HEK293 (cell line): ENCODE results near the gene R3HDM2.
A peak's percentile ranks its signal among the peaks of the same experiment; 100 is the strongest.

ENCODE experiments used
- CTCF ChIA-PET: fragments of 350-600 bp; formaldehyde crosslinking; extraction: SDS; loops from one replicate; lab custom pipeline; 2021; ENCODE audit warnings: antibody characterized with exemption; lab: Yijun Ruan, JAX
- POLR2A ChIA-PET: fragments of 300-600 bp; formaldehyde crosslinking; extraction: SDS; loops from one replicate; lab custom pipeline; 2020; ENCODE audit warnings: antibody characterized with exemption, inconsistent platforms; lab: Yijun Ruan, JAX
- H3K27ac ChIP-seq: fragments of 200-500 bp; sonication (Bioruptor generic); 2 replicates; pipeline ENCODE4 v1.5.1; 2014; ENCODE audit warnings: low read depth, low read length, control low read depth, inconsistent platforms; ENCODE audit errors: extremely low read depth
- H3K36me3 ChIP-seq, 2 experiments: fragments of 200-500 bp in 1 of 2; sonication (Bioruptor generic) in 1 of 2; 1 replicate in 1 of 2; 2 replicates in 1 of 2; pipeline ENCODE4 v1.5.1; 2014 to 2017; ENCODE audit warnings: inconsistent platforms in 2 of 2, low read length in 2 of 2; ENCODE audit not compliant: control insufficient read depth in 2 of 2, insufficient read depth in 1 of 2
- H3K4me1 ChIP-seq: fragments of 200-500 bp; sonication (Bioruptor generic); 2 replicates; pipeline ENCODE4 v1.5.1; 2014; ENCODE audit warnings: mild to moderate bottlenecking, low read length, inconsistent platforms; ENCODE audit not compliant: control insufficient read depth, insufficient read depth
- H3K4me3 ChIP-seq: 2 replicates; pipeline ENCODE4 v1.5.1; 2011; ENCODE audit warnings: low read depth, mild to moderate bottlenecking, control low read depth, low read length, moderate library complexity
- H3K9me3 ChIP-seq: fragments of 200-500 bp; sonication (Bioruptor generic); 2 replicates; pipeline ENCODE4 v1.5.1; 2014; ENCODE audit warnings: low read depth, low read length, inconsistent platforms; ENCODE audit not compliant: control insufficient read depth, insufficient read depth
- GFI1B ChIP-seq: fragments of 450-650 bp; formaldehyde crosslinking; IDR thresholded peaks from 2 replicates; pipeline ENCODE4 v1.5.1; 2016; ENCODE audit warnings: missing biosample characterization, missing genetic modification characterization
- INSM2 ChIP-seq: fragments of 450-650 bp; formaldehyde crosslinking; IDR thresholded peaks from 2 replicates; pipeline ENCODE4 v1.5.1; 2016; ENCODE audit warnings: missing biosample characterization, missing genetic modification characterization
- KLF10 ChIP-seq: fragments of 450-650 bp; IDR thresholded peaks from 2 replicates; pipeline ENCODE4 v1.5.1; 2018; ENCODE audit warnings: missing biosample characterization, mild to moderate bottlenecking, missing genetic modification characterization
- KLF9 ChIP-seq: fragments of 450-650 bp; formaldehyde crosslinking; IDR thresholded peaks from 2 replicates; pipeline ENCODE4 v1.5.1; 2016; ENCODE audit warnings: missing biosample characterization, missing genetic modification characterization, low read depth
- SETDB1 ChIP-seq: IDR thresholded peaks from one replicate; pipeline ENCODE4 v1.6.1; 2017; ENCODE audit warnings: mild to moderate bottlenecking, low read length, moderate library complexity, mixed read lengths; ENCODE audit not compliant: insufficient read length
- YY1 ChIP-seq: fragments of 450-650 bp; formaldehyde crosslinking; IDR thresholded peaks from 2 replicates; pipeline ENCODE4 v1.5.1; 2018; ENCODE audit warnings: missing biosample characterization, missing genetic modification characterization
- ZBTB1 ChIP-seq: fragments of 450-650 bp; formaldehyde crosslinking; IDR thresholded peaks from 2 replicates; pipeline ENCODE4 v1.5.1; 2016; ENCODE audit warnings: missing biosample characterization, missing genetic modification characterization
- ZNF23 ChIP-seq: fragments of 450-650 bp; formaldehyde crosslinking; IDR thresholded peaks from 2 replicates; pipeline ENCODE4 v1.5.1; 2016; ENCODE audit warnings: missing biosample characterization, missing genetic modification characterization, borderline replicate concordance
- ZNF324 ChIP-seq: fragments of 450-650 bp; formaldehyde crosslinking; IDR thresholded peaks from 2 replicates; pipeline ENCODE4 v1.5.1; 2016; ENCODE audit warnings: missing biosample characterization, missing genetic modification characterization
- ZNF354C ChIP-seq: fragments of 450-650 bp; formaldehyde crosslinking; IDR thresholded peaks from 2 replicates; pipeline ENCODE4 v1.5.1; 2016; ENCODE audit warnings: missing biosample characterization, missing genetic modification characterization, low read depth, borderline replicate concordance
- ZNF404 ChIP-seq: fragments of 450-650 bp; formaldehyde crosslinking; IDR thresholded peaks from 2 replicates; pipeline ENCODE4 v1.5.1; 2017; ENCODE audit warnings: missing biosample characterization, missing genetic modification characterization
- ZNF423 ChIP-seq: fragments of 450-650 bp; formaldehyde crosslinking; IDR thresholded peaks from 2 replicates; pipeline ENCODE4 v1.5.1; 2016; ENCODE audit warnings: missing biosample characterization, missing genetic modification characterization
- ZNF48 ChIP-seq: fragments of 450-650 bp; formaldehyde crosslinking; IDR thresholded peaks from 2 replicates; pipeline ENCODE4 v1.5.1; 2016; ENCODE audit warnings: missing biosample characterization, missing genetic modification characterization
- ZNF501 ChIP-seq: fragments of 450-650 bp; formaldehyde crosslinking; IDR thresholded peaks from 2 replicates; pipeline ENCODE4 v1.5.1; 2016; ENCODE audit warnings: missing biosample characterization, missing genetic modification characterization
- ZNF514 ChIP-seq: fragments of 450-650 bp; formaldehyde crosslinking; IDR thresholded peaks from 2 replicates; pipeline ENCODE4 v1.5.1; 2016; ENCODE audit warnings: missing biosample characterization, missing genetic modification characterization
- ZNF518A ChIP-seq: fragments of 450-650 bp; formaldehyde crosslinking; conservative IDR thresholded peaks from 2 replicates; pipeline ENCODE4 v1.5.1; 2016; ENCODE audit warnings: low read depth, missing biosample characterization, missing genetic modification characterization
- ZNF529 ChIP-seq: fragments of 450-650 bp; formaldehyde crosslinking; IDR thresholded peaks from 2 replicates; pipeline ENCODE4 v1.5.1; 2017; ENCODE audit warnings: missing genetic modification characterization, missing biosample characterization; ENCODE audit not compliant: insufficient replicate concordance
- ZNF549 ChIP-seq: fragments of 450-650 bp; IDR thresholded peaks from 2 replicates; pipeline ENCODE4 v1.5.1; 2018; ENCODE audit warnings: missing biosample characterization, missing genetic modification characterization, mild to moderate bottlenecking, inconsistent platforms, moderate library complexity
- ZNF654 ChIP-seq: fragments of 450-650 bp; formaldehyde crosslinking; IDR thresholded peaks from 2 replicates; pipeline ENCODE4 v1.5.1; 2016; ENCODE audit warnings: low read depth, missing biosample characterization, missing genetic modification characterization
- ZNF837 ChIP-seq: fragments of 450-650 bp; formaldehyde crosslinking; IDR thresholded peaks from 2 replicates; pipeline ENCODE4 v1.5.1; 2016; ENCODE audit warnings: missing biosample characterization, missing genetic modification characterization
- TF ChIP-seq, protein P1 (sequence below): fragments of 450-650 bp; formaldehyde crosslinking; IDR thresholded peaks from 2 replicates; pipeline ENCODE4 v1.5.1; 2017; ENCODE audit warnings: missing biosample characterization, missing genetic modification characterization
- TF ChIP-seq, protein P2 (sequence below): fragments of 450-650 bp; formaldehyde crosslinking; IDR thresholded peaks from 2 replicates; pipeline ENCODE4 v1.5.1; 2016; ENCODE audit warnings: missing biosample characterization, missing genetic modification characterization
- TF ChIP-seq, protein P3 (sequence below): fragments of 450-650 bp; formaldehyde crosslinking; IDR thresholded peaks from 2 replicates; pipeline ENCODE4 v1.5.1; 2016; ENCODE audit warnings: missing biosample characterization, missing genetic modification characterization, low read depth

R3HDM2 gene

GRCh38 chr12:57355734-57356133, 75.1 kb downstream of the R3HDM2 start (continued):
- TF ChIP-seq, protein P1, sequence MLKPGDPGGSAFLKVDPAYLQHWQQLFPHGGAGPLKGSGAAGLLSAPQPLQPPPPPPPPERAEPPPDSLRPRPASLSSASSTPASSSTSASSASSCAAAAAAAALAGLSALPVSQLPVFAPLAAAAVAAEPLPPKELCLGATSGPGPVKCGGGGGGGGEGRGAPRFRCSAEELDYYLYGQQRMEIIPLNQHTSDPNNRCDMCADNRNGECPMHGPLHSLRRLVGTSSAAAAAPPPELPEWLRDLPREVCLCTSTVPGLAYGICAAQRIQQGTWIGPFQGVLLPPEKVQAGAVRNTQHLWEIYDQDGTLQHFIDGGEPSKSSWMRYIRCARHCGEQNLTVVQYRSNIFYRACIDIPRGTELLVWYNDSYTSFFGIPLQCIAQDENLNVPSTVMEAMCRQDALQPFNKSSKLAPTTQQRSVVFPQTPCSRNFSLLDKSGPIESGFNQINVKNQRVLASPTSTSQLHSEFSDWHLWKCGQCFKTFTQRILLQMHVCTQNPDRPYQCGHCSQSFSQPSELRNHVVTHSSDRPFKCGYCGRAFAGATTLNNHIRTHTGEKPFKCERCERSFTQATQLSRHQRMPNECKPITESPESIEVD (tag by site-specific recombination), result peak; percentile 64
- TF ChIP-seq, protein P2, sequence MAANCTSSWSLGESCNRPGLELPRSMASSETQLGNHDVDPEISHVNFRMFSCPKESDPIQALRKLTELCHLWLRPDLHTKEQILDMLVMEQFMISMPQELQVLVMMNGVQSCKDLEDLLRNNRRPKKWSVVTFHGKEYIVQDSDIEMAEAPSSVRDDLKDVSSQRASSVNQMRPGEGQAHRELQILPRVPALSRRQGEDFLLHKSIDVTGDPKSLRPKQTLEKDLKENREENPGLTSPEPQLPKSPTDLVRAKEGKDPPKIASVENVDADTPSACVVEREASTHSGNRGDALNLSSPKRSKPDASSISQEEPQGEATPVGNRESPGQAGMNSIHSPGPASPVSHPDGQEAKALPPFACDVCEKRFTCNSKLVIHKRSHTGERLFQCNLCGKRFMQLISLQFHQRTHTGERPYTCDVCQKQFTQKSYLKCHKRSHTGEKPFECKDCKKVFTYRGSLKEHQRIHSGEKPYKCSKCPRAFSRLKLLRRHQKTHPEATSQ, result no peak
- TF ChIP-seq, all 188 proteins: peak for 1

DNA sequence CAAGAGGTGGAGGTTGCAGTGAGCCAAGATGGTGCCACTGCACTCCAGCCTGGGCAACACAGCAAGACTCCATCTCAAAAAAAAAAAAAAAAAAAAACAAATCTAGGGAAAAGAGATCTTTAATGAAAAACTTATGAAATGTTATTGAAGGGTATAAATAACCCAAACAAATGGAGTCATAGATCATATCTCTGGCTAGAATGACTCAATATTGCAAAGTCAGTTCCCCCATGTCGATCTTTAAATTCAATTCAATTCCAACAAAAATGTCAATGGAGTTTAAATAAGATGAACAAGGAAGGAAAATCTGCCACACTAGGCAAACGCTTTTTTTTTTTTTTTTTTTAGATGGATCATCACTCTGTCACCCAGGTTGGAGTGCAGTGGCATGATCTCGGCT, 78.7 kb downstream of the R3HDM2 start:
- ChIA-PET POLR2A (no interaction called here), CTCF (interaction anchor here (1.0 kb wide), 1 partner anchor 44 kb away, joined by 3 read pairs; no protein-coding TSS in a partner anchor)
- peaks cover 5 to 6% of the 10 kb centered on the region in 2 experiments; a peak in 2 of 3 replicates for H3K36me3 ChIP-seq

GRCh38 chr12:57347284-57347683, 83.6 kb downstream of the R3HDM2 start:
- H3K9me3 ChIP-seq, result no peaks in the 10 kb centered on the region
- 0 out of 2 replicates have a peak, but pooled peaks cover 5% of the 10 kb centered on the region for H3K4me1 ChIP-seq
- peaks cover 5 to 9% of the 10 kb centered on the region in 2 experiments; a peak in 2 of 3 replicates for H3K36me3 ChIP-seq
- POLR2A ChIA-PET, result no interaction called here
- H3K4me3 ChIP-seq, result no peak overlapping the region
- no peak overlapping the region for H3K27ac ChIP-seq
- CTCF ChIA-PET, result no interaction called here
- no peak for TF ChIP-seq ZNF324 (tag by site-specific recombination)
- TF ChIP-seq ZNF404, result no peak
- TF ChIP-seq ZNF48 (tag by site-specific recombination), result no peak
- no peak for TF ChIP-seq ZNF23 (tag by site-specific recombination)
- TF ChIP-seq ZNF529 (tag by site-specific recombination), result no peak
- TF ChIP-seq SETDB1, result peak; percentile 37
- TF ChIP-seq KLF9, result no peak
- TF ChIP-seq ZNF423, result no peak
- TF ChIP-seq GFI1B, result no peak
- TF ChIP-seq ZNF518A (tag by site-specific recombination), result no peak
- no peak for TF ChIP-seq ZBTB1

More for the DNA sequence above, 78.7 kb downstream of the R3HDM2 start:
- no peak overlapping the region for H3K4me3 ChIP-seq
- no peak overlapping the region for H3K27ac ChIP-seq
- TF ChIP-seq KLF10 (tag by site-specific recombination) (no peak), ZNF549 (tag by site-specific recombination) (no peak), GFI1B (no peak), INSM2 (tag by site-specific recombination) (no peak), ZNF501 (tag by site-specific recombination) (no peak), ZNF837 (tag by site-specific recombination) (no peak), ZNF514 (tag by site-specific recombination) (no peak), ZNF654 (no peak), ZNF354C (tag by site-specific recombination) (no peak), YY1 (tag by site-specific recombination) (no peak)
- TF ChIP-seq, protein P3, sequence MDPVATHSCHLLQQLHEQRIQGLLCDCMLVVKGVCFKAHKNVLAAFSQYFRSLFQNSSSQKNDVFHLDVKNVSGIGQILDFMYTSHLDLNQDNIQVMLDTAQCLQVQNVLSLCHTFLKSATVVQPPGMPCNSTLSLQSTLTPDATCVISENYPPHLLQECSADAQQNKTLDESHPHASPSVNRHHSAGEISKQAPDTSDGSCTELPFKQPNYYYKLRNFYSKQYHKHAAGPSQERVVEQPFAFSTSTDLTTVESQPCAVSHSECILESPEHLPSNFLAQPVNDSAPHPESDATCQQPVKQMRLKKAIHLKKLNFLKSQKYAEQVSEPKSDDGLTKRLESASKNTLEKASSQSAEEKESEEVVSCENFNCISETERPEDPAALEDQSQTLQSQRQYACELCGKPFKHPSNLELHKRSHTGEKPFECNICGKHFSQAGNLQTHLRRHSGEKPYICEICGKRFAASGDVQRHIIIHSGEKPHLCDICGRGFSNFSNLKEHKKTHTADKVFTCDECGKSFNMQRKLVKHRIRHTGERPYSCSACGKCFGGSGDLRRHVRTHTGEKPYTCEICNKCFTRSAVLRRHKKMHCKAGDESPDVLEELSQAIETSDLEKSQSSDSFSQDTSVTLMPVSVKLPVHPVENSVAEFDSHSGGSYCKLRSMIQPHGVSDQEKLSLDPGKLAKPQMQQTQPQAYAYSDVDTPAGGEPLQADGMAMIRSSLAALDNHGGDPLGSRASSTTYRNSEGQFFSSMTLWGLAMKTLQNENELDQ (tag by site-specific recombination), result no peak
- H3K4me1 ChIP-seq, result no peaks in the 10 kb centered on the region
- H3K9me3 ChIP-seq, result no peaks in the 10 kb centered on the region
